Measurements from ENCODE around the gene RPL41.

- TF ChIP-seq POLR2AphosphoS5 (IDR thresholded peaks at IDR 0.05; ENCODE audit: low read depth, low read length) (no peak), POLR2A (IDR thresholded peaks at IDR 0.05; ENCODE audit: low read depth, low read length) (no peak), SPI1 (IDR thresholded peaks at IDR 0.05; ENCODE audit: low read depth, low read length) (no peak), TAF1 (IDR thresholded peaks at IDR 0.05; ENCODE audit: low read depth, low read length) (no peak), POU2F2 (IDR thresholded peaks at IDR 0.05; ENCODE audit: low read depth, low read length) (no peak), PAX5 (IDR thresholded peaks at IDR 0.05; ENCODE audit: insufficient read depth, low read length, severe bottlenecking) (no peak)
These were observed 38.4 kb downstream of the RPL41 start for GRCh38 chr12:56154818-56155217.
